Fibroblast of lung (primary cell): ENCODE results near the gene D2HGDH.
"Not testable (repeated sequence)": the region's sequence is repeated elsewhere in the genome, so short reads cannot be mapped to it uniquely, and the experiment has no call there.

Experiments
- EZH2 ChIP-seq: IDR thresholded peaks from 2 replicates; pipeline ENCODE4 v1.5.1; 2012; ENCODE audit warnings: low read length, control low read depth, mild to moderate bottlenecking; ENCODE audit errors: missing control alignments
- TF ChIP-seq, protein P1 (sequence below), 2 donors: IDR thresholded peaks in 1 of 2; conservative IDR thresholded peaks in 1 of 2; 1 replicate in 1 of 2; 2 replicates in 1 of 2; pipeline ENCODE4 v1.5.1; 2011 to 2012; ENCODE audit warnings: low read length in 2 of 2, control low read depth in 1 of 2, inconsistent platforms in 1 of 2, low read depth in 1 of 2, mild to moderate bottlenecking in 1 of 2

DNA sequence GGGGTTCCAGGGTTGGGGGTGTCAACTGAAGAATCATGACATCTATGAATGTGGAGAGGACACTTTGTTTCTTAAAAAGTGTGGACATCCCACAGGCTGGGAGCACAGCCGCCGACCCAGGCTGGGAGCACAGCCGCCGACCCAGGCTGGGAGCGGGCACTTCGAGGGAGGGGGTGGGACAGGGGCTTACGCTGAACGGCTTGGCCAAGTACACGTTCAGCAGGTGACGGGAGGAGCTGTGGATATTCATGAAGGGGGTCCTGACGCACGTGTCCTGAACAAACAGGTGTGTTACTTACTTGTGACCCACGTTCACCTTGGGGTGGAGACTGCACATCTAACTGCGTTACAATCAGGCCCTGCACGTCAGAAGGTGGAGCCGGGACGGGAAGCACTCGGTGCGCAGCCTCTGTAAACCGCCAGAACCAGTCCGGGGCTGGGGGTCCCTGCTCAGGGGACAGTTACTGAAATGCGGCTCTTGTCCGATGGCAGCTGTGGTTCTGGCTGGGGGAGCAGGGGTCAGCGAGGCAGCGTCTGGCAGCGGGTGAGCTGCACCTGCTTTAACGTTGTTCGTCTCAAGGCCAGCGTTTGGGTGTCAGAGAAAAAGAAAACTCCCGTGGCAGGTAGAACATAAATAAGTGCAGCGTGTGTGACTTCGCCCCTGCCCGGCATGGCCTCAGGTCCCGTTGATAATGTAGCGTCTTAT, 65.9 kb downstream of the D2HGDH start:
- TF ChIP-seq, protein P1, sequence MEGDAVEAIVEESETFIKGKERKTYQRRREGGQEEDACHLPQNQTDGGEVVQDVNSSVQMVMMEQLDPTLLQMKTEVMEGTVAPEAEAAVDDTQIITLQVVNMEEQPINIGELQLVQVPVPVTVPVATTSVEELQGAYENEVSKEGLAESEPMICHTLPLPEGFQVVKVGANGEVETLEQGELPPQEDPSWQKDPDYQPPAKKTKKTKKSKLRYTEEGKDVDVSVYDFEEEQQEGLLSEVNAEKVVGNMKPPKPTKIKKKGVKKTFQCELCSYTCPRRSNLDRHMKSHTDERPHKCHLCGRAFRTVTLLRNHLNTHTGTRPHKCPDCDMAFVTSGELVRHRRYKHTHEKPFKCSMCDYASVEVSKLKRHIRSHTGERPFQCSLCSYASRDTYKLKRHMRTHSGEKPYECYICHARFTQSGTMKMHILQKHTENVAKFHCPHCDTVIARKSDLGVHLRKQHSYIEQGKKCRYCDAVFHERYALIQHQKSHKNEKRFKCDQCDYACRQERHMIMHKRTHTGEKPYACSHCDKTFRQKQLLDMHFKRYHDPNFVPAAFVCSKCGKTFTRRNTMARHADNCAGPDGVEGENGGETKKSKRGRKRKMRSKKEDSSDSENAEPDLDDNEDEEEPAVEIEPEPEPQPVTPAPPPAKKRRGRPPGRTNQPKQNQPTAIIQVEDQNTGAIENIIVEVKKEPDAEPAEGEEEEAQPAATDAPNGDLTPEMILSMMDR (conservative IDR thresholded peaks at IDR 0.05 in 1 of 2, IDR thresholded peaks at IDR 0.05 in 1 of 2; ENCODE audit: low read depth in 1 of 2, low read length in 2 of 2), result not testable (repeated sequence)
- not testable (repeated sequence) for TF ChIP-seq EZH2
